Prostate gland (tissue), 2 donors: ENCODE data around the gene NGLY1. TPM values are rescaled to one million over a fixed set of nuclear protein-coding genes. Genes with fewer than 3 reads are reported as not detected.

Experiments
- DNase-seq: peaks from one replicate; pipeline ENCODE4 v3.0.0-alpha.2; 2019; ENCODE audit warnings: low spot score
- H3K27ac ChIP-seq, 2 donors: fragments of 200-600 bp; sonication (generic); 2 replicates each; pipeline ENCODE4 v1.5.1; 2017 to 2019
- H3K27me3 ChIP-seq: fragments of 200-600 bp; sonication (generic); replicated peaks from 2 replicates; pipeline ENCODE4 v1.5.1; 2019; ENCODE audit not compliant: insufficient read depth
- H3K36me3 ChIP-seq, 2 donors: fragments of 200-600 bp; sonication (generic); 1 replicate in 1 of 2; 2 replicates in 1 of 2; pipeline versions ENCODE4 v1.5.1 to v1.8.1; 2017 to 2019
- H3K4me1 ChIP-seq: fragments of 200-600 bp; sonication (generic); replicated peaks from 2 replicates; pipeline ENCODE4 v1.5.1; 2019
- H3K4me3 ChIP-seq, 2 donors: fragments of 200-600 bp; sonication (generic); 2 replicates each; pipeline ENCODE4 v1.5.1; 2017 to 2019
- H3K9me3 ChIP-seq: fragments of 200-600 bp; sonication (generic); 2 replicates; pipeline ENCODE4 v1.5.1; 2017
- CTCF ChIP-seq, 4 experiments: fragments of 200-600 bp in 2 of 4; fragments of 450-650 bp in 2 of 4; sonication (generic) in 2 of 4; IDR thresholded peaks; 1 replicate in 3 of 4; 2 replicates in 1 of 4; pipeline ENCODE4 v1.5.1; 2016 to 2019; ENCODE audit warnings: antibody characterized with exemption in 4 of 4, mild to moderate bottlenecking in 2 of 4, moderate library complexity in 2 of 4
- POLR2A ChIP-seq: fragments of 450-650 bp; IDR thresholded peaks from one replicate; pipeline ENCODE4 v1.6.1; 2016; ENCODE audit warnings: antibody characterized with exemption, mild to moderate bottlenecking
- POLR2AphosphoS5 ChIP-seq: sonication (generic); formaldehyde crosslinking; IDR thresholded peaks from one replicate; pipeline ENCODE4 v1.6.1; 2017; ENCODE audit warnings: antibody characterized with exemption
- WGBS: methylation state at CpG from one replicate; pipeline ENCODE4 v1.1.5; 2018; 5-methylcytosine and 5-hydroxymethylcytosine counted together
- intact Hi-C: fragments of 100-400 bp; cut with DNase I; formaldehyde crosslinking; loops from one replicate; pipeline ENCODE4 v1.14.2; 2022
- total RNA-seq, 2 donors: library from RNA; depleted of rRNA; stranded (reverse); fragments of >200 nt; gene quantifications; one replicate each; pipeline ENCODE4 v1.1.0, GENCODE V29; 2016

Gene NGLY1
- total RNA-seq, 2 donors from 2014 or later: 35.6 to 36.8 TPM

GRCh38 chr3:25683410-25683809 is 99.8 kb downstream of the NGLY1 start:
- no peaks in the 10 kb centered on the region for H3K4me1 ChIP-seq
- no peak overlapping the region for H3K27ac ChIP-seq
- no peaks in the 10 kb centered on the region for H3K27me3 ChIP-seq
- no peak for DNase-seq
- TF ChIP-seq POLR2AphosphoS5: no peak
- TF ChIP-seq CTCF (IDR thresholded peaks at IDR 0.05): no peak
- no peak for TF ChIP-seq POLR2A
- intact Hi-C loops: no loop called here
- no peaks in the 10 kb centered on the region for H3K9me3 ChIP-seq
- H3K36me3 ChIP-seq: no peaks in the 10 kb centered on the region
- WGBS: 89% methylated on average over 1 of the region's 1 CpG
- no peak overlapping the region for H3K4me3 ChIP-seq

- Histone ChIP-seq H3K4me1 (no peaks in the 10 kb centered on the region), H3K9me3 (no peaks in the 10 kb centered on the region), H3K27me3 (no peaks in the 10 kb centered on the region), H3K36me3 (no peaks in the 10 kb centered on the region), H3K27ac (no peak overlapping the region), H3K4me3 (no peak overlapping the region)
- no peak for DNase-seq
- TF ChIP-seq POLR2AphosphoS5 (no peak), POLR2A (no peak), CTCF (IDR thresholded peaks at IDR 0.05) (no peak)
- intact Hi-C loops: no loop called here
- 94% methylated on average over 3 of the region's 6 CpGs for WGBS
Observed at GRCh38 chr3:25679642-25680302, 103.5 kb downstream of the NGLY1 start.

- no CpG with 5 or more reads among the region's 2 CpGs for WGBS
- no peaks in the 10 kb centered on the region for H3K27me3 ChIP-seq
- no peak overlapping the region for H3K27ac ChIP-seq
- H3K4me1 ChIP-seq: no peaks in the 10 kb centered on the region
- no peaks in the 10 kb centered on the region for H3K9me3 ChIP-seq
- no peak for DNase-seq
- no peak for TF ChIP-seq CTCF (IDR thresholded peaks at IDR 0.05)
- no peak for TF ChIP-seq POLR2A
- no peak for TF ChIP-seq POLR2AphosphoS5
- no peaks in the 10 kb centered on the region for H3K36me3 ChIP-seq
- intact Hi-C loops: no loop called here
- no peak overlapping the region for H3K4me3 ChIP-seq
Observed at GRCh38 chr3:25679166-25679565, 104.1 kb downstream of the NGLY1 start.

GRCh38 chr3:25678581-25678980 is 104.7 kb downstream of the NGLY1 start:
- intact Hi-C loops: no loop called here
- H3K27me3 ChIP-seq: no peaks in the 10 kb centered on the region
- no peak overlapping the region for H3K4me3 ChIP-seq
- no peak for DNase-seq
- H3K9me3 ChIP-seq: no peaks in the 10 kb centered on the region
- no peaks in the 10 kb centered on the region for H3K4me1 ChIP-seq
- no peaks in the 10 kb centered on the region for H3K36me3 ChIP-seq
- TF ChIP-seq CTCF (IDR thresholded peaks at IDR 0.05): no peak
- H3K27ac ChIP-seq: no peak overlapping the region

GRCh38 chr3:25677121-25677520 is 106.1 kb downstream of the NGLY1 start:
- intact Hi-C loops: no loop called here
- H3K27me3 ChIP-seq: no peaks in the 10 kb centered on the region
- no peaks in the 10 kb centered on the region for H3K36me3 ChIP-seq
- DNase-seq: no peak
- H3K27ac ChIP-seq: no peak overlapping the region
- H3K9me3 ChIP-seq: no peaks in the 10 kb centered on the region
- no peaks in the 10 kb centered on the region for H3K4me1 ChIP-seq
- 55% methylated on average over 2 of the region's 2 CpGs for WGBS
- TF ChIP-seq CTCF (IDR thresholded peaks at IDR 0.05) (no peak), POLR2A (no peak), POLR2AphosphoS5 (no peak)
- no peak overlapping the region for H3K4me3 ChIP-seq
